ENCODE results near the gene HOMER3. TPM values are rescaled to one million over a fixed set of nuclear protein-coding genes. Genes with fewer than 3 reads are reported as not detected.

Gene HOMER3
- total and polyA plus RNA-seq, 4 donors: 22.0 to 40.2 (median 24.2) TPM

GRCh38 chr19:18900700-18901481 lies 40.1 kb downstream of the HOMER3 start:
- H3K27ac ChIP-seq (ENCODE audit: low read depth in 1 of 2, low read length in 1 of 2): no peak overlapping the region
- DNase-seq: peak in 1 of 3 donors; percentile 12
- TF ChIP-seq, protein P1, sequence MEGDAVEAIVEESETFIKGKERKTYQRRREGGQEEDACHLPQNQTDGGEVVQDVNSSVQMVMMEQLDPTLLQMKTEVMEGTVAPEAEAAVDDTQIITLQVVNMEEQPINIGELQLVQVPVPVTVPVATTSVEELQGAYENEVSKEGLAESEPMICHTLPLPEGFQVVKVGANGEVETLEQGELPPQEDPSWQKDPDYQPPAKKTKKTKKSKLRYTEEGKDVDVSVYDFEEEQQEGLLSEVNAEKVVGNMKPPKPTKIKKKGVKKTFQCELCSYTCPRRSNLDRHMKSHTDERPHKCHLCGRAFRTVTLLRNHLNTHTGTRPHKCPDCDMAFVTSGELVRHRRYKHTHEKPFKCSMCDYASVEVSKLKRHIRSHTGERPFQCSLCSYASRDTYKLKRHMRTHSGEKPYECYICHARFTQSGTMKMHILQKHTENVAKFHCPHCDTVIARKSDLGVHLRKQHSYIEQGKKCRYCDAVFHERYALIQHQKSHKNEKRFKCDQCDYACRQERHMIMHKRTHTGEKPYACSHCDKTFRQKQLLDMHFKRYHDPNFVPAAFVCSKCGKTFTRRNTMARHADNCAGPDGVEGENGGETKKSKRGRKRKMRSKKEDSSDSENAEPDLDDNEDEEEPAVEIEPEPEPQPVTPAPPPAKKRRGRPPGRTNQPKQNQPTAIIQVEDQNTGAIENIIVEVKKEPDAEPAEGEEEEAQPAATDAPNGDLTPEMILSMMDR (IDR thresholded peaks at IDR 0.05; ENCODE audit: control extremely low read depth, extremely low read depth): no peak
- 93% methylated on average over 17 of the region's 17 CpGs for WGBS, 2 donors
- ATAC-seq (ENCODE audit: insufficient read depth, low FRiP score): no peak
- H3K4me1 ChIP-seq (ENCODE audit: control insufficient read depth in 5 of 5, insufficient read depth in 5 of 5, low read length in 5 of 5): no peaks in the 10 kb centered on the region
- no peaks in the 10 kb centered on the region for H3K27me3 ChIP-seq (ENCODE audit: control insufficient read depth in 3 of 3, insufficient read depth in 3 of 3, low read length in 2 of 3)
- H3K9ac ChIP-seq (ENCODE audit: insufficient read depth in 1 of 2, low read length in 2 of 2): no peak overlapping the region
- peaks cover 0 to 3% (median 0%) of the 10 kb centered on the region in 4 donors for H3K9me3 ChIP-seq (ENCODE audit: control insufficient read depth in 4 of 4, insufficient read depth in 3 of 4, low read length in 3 of 4)
- peaks cover 3 to 56% (median 20%) of the 10 kb centered on the region in 4 donors for H3K36me3 ChIP-seq (ENCODE audit: control insufficient read depth in 4 of 4, insufficient read depth in 4 of 4, low read length in 4 of 4)
- H3K4me3 ChIP-seq: no peak overlapping the region

DNA sequence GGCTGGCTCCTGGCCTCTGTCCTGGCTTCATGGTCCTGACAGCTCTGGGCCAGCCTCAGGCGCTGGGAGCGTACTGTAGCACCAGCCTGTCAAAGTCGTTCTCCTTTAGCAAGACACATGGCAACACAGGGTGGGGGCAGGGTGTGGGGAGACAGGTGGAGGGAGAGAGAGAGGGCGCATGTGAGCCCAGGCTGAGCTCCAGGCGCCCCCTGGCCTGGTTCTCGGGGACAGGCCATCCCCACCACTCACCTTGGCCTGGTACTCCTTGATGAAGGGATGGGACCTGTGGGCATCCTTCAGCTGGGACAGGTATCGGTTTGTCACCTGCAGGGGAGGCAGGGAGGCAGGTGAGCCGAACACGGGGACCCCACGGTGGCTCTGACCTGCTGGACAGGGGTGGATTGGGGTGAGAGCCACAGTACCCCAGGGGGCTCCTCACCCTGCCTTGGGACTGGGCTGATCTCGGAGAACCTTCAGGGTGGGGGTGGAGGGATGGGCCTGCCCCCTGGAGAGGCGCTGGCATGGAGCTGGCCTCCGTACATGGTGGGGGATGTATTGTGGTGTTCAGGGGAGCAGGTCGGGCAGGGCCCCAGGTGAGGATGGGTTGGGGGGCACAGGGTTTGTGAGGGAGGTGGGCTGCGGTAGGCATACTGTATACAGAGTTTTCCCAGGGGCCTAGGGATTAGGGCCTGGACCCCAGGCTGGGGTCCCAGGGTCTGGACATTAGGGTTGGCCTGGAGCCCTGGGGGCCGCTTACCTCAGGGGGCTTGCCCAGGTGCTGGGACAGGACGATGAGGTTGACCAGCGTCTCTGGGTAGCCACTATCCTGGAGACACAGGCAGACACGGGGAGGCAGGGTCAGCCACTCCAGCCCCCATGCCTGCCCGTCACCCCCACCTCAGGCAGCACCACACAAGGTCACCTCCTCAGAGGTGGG lies 41.1 kb downstream of the HOMER3 start:
- DNase-seq: no peak
- no peak for ATAC-seq (ENCODE audit: insufficient read depth, low FRiP score)
- Histone ChIP-seq H3K27ac (ENCODE audit: low read depth in 1 of 2, low read length in 1 of 2) (no peak overlapping the region), H3K36me3 (ENCODE audit: control insufficient read depth in 4 of 4, insufficient read depth in 4 of 4, low read length in 4 of 4) (peaks cover 3 to 46% (median 16%) of the 10 kb centered on the region in 4 donors), H3K4me1 (ENCODE audit: control insufficient read depth in 5 of 5, insufficient read depth in 5 of 5, low read length in 5 of 5) (peaks cover 0 to 7% (median 0%) of the 10 kb centered on the region in 5 donors), H3K27me3 (ENCODE audit: control insufficient read depth in 3 of 3, insufficient read depth in 3 of 3, low read length in 2 of 3) (no peaks in the 10 kb centered on the region), H3K4me3 (no peak overlapping the region), H3K9me3 (ENCODE audit: control insufficient read depth in 4 of 4, insufficient read depth in 3 of 4, low read length in 3 of 4) (peaks cover 0 to 3% (median 0%) of the 10 kb centered on the region in 4 donors), H3K9ac (ENCODE audit: insufficient read depth in 1 of 2, low read length in 2 of 2) (no peak overlapping the region)
- TF ChIP-seq, protein P1 (IDR thresholded peaks at IDR 0.05; ENCODE audit: control extremely low read depth, extremely low read depth): no peak
- 92% methylated on average over 20 of the region's 20 CpGs for WGBS, 2 donors

GRCh38 chr19:18898607-18899408 lies 42.2 kb downstream of the HOMER3 start:
- Histone ChIP-seq H3K4me1 (ENCODE audit: control insufficient read depth in 5 of 5, insufficient read depth in 5 of 5, low read length in 5 of 5) (peaks cover 0 to 17% (median 0%) of the 10 kb centered on the region in 5 donors), H3K36me3 (ENCODE audit: control insufficient read depth in 4 of 4, insufficient read depth in 4 of 4, low read length in 4 of 4) (peaks cover 3 to 37% (median 15%) of the 10 kb centered on the region in 4 donors), H3K27me3 (ENCODE audit: control insufficient read depth in 3 of 3, insufficient read depth in 3 of 3, low read length in 2 of 3) (peaks cover 0 to under 1% (median 0%) of the 10 kb centered on the region in 3 donors), H3K4me3 (no peak overlapping the region), H3K9me3 (ENCODE audit: control insufficient read depth in 4 of 4, insufficient read depth in 3 of 4, low read length in 3 of 4) (peaks cover 0 to 3% (median 0%) of the 10 kb centered on the region in 4 donors), H3K9ac (ENCODE audit: insufficient read depth in 1 of 2, low read length in 2 of 2) (no peak overlapping the region), H3K27ac (ENCODE audit: low read depth in 1 of 2, low read length in 1 of 2) (no peak overlapping the region)
- DNase-seq: no peak
- WGBS, 2 donors: 80 to 86% methylated on average over 17 to 18 of the region's 18 CpGs
- TF ChIP-seq, protein P1 (IDR thresholded peaks at IDR 0.05; ENCODE audit: control extremely low read depth, extremely low read depth): no peak
- no peak for ATAC-seq (ENCODE audit: insufficient read depth, low FRiP score)

All from lung (tissue), 12 donors.